Cerebellar nuclear complex (tissue), 1 donor: Measurements from ENCODE around the gene LDB2.

Source experiments
- DNase-seq, 2 experiments: peaks; one replicate each; lab custom pipeline; 2025; lab: John Stamatoyannopoulos, UW

LDB2 gene

GRCh38 chr4:16721613-16722291 is 176.7 kb downstream of the LDB2 start:
- DNase-seq, result no peak

GRCh38 chr4:16720761-16721160 is 177.7 kb downstream of the LDB2 start:
- DNase-seq, result no peak

GRCh38 chr4:16717266-16717970 is 181.0 kb downstream of the LDB2 start:
- no peak for DNase-seq

GRCh38 chr4:16715482-16715881 is 183.0 kb downstream of the LDB2 start:
- no peak for DNase-seq

GRCh38 chr4:16714191-16714590 is 184.3 kb downstream of the LDB2 start:
- DNase-seq, result no peak

- DNase-seq, result no peak
Observed at GRCh38 chr4:16713696-16714095, 184.7 kb downstream of the LDB2 start.

- DNase-seq, result no peak
Observed at GRCh38 chr4:16713271-16713670, 185.2 kb downstream of the LDB2 start.

- DNase-seq, result no peak
Observed at GRCh38 chr4:16710198-16710597, 188.2 kb downstream of the LDB2 start.

- no peak for DNase-seq
Observed at GRCh38 chr4:16707874-16708273, 190.6 kb downstream of the LDB2 start.

- no peak for DNase-seq
Observed at GRCh38 chr4:16706251-16706650, 192.2 kb downstream of the LDB2 start.

GRCh38 chr4:16705341-16705740 is 193.1 kb downstream of the LDB2 start:
- no peak for DNase-seq

GRCh38 chr4:16704489-16704888 is 194.0 kb downstream of the LDB2 start:
- no peak for DNase-seq

GRCh38 chr4:16695896-16696295 is 202.5 kb downstream of the LDB2 start:
- no peak for DNase-seq

GRCh38 chr4:16694884-16695276 is 203.6 kb downstream of the LDB2 start:
- DNase-seq, result no peak

GRCh38 chr4:16694173-16694883 is 204.1 kb downstream of the LDB2 start:
- no peak for DNase-seq

- DNase-seq, result no peak
Observed at GRCh38 chr4:16693641-16694040, 204.8 kb downstream of the LDB2 start.

GRCh38 chr4:16692961-16693506 is 205.4 kb downstream of the LDB2 start:
- no peak for DNase-seq

GRCh38 chr4:16692524-16692923 is 205.9 kb downstream of the LDB2 start:
- DNase-seq, result no peak

GRCh38 chr4:16692046-16692445 is 206.4 kb downstream of the LDB2 start:
- DNase-seq, result no peak

GRCh38 chr4:16691450-16691849 is 207.0 kb downstream of the LDB2 start:
- no peak for DNase-seq

GRCh38 chr4:16687845-16688244 is 210.6 kb downstream of the LDB2 start:
- DNase-seq, result no peak

GRCh38 chr4:16687011-16687410 is 211.4 kb downstream of the LDB2 start:
- no peak for DNase-seq

GRCh38 chr4:16686195-16686594 is 212.2 kb downstream of the LDB2 start:
- DNase-seq, result no peak
